Measurements from ENCODE around the gene SLC9A9. TPM values are rescaled to one million over a fixed set of nuclear protein-coding genes. Genes with fewer than 3 reads are reported as not detected.

Gene SLC9A9
- total RNA-seq, 1 experiment from 2014 or later, result 1.5 TPM

- TF ChIP-seq CTCF (IDR thresholded peaks at IDR 0.05; ENCODE audit: unreplicated experiment), result no peak
- CTCF ChIA-PET, result no interaction called here
- Mint-ChIP-seq H3K36me3 (ENCODE audit: insufficient read depth, unreplicated experiment) (no peaks in the 10 kb centered on the region), H3K27me3 (ENCODE audit: unreplicated experiment) (no peaks in the 10 kb centered on the region), H3K4me3 (ENCODE audit: low read depth, unreplicated experiment) (no peak overlapping the region), H3K9me3 (ENCODE audit: low read depth, unreplicated experiment) (no peaks in the 10 kb centered on the region), H3K4me1 (ENCODE audit: low read depth, unreplicated experiment) (no peaks in the 10 kb centered on the region), H3K27ac (ENCODE audit: unreplicated experiment) (no peak overlapping the region)
- no TSS peak for BruUV-seq (replicated peaks)
- intact Hi-C loops (cut with micrococcal nuclease; ENCODE audit: unreplicated experiment), result no loop called here
- DNase-seq, result no peak
Observed at GRCh38 chr3:143531101-143531500, 317.2 kb downstream of the SLC9A9 start.

- H3K4me1 Mint-ChIP-seq (ENCODE audit: low read depth, unreplicated experiment), result no peaks in the 10 kb centered on the region
- no TSS peak for BruUV-seq (replicated peaks)
- no peaks in the 10 kb centered on the region for H3K36me3 Mint-ChIP-seq (ENCODE audit: insufficient read depth, unreplicated experiment)
- TF ChIP-seq CTCF (IDR thresholded peaks at IDR 0.05; ENCODE audit: unreplicated experiment), result no peak
- intact Hi-C loops (cut with micrococcal nuclease; ENCODE audit: unreplicated experiment), result no loop called here
- no peaks in the 10 kb centered on the region for H3K9me3 Mint-ChIP-seq (ENCODE audit: low read depth, unreplicated experiment)
- no peak for DNase-seq
- H3K27ac Mint-ChIP-seq (ENCODE audit: unreplicated experiment), result no peak overlapping the region
- CTCF ChIA-PET, result no interaction called here
- no peak overlapping the region for H3K4me3 Mint-ChIP-seq (ENCODE audit: low read depth, unreplicated experiment)
- no peaks in the 10 kb centered on the region for H3K27me3 Mint-ChIP-seq (ENCODE audit: unreplicated experiment)
Observed at GRCh38 chr3:143529798-143530197, 318.5 kb downstream of the SLC9A9 start.

- H3K27ac Mint-ChIP-seq (ENCODE audit: unreplicated experiment), result no peak overlapping the region
Observed at GRCh38 chr3:143529018-143529478, 319.2 kb downstream of the SLC9A9 start.

GRCh38 chr3:143526011-143526545, 322.2 kb downstream of the SLC9A9 start:
- no peak for DNase-seq
- Mint-ChIP-seq H3K4me3 (ENCODE audit: low read depth, unreplicated experiment) (no peak overlapping the region), H3K27ac (ENCODE audit: unreplicated experiment) (no peak overlapping the region), H3K9me3 (ENCODE audit: low read depth, unreplicated experiment) (peaks cover 4% of the 10 kb centered on the region), H3K36me3 (ENCODE audit: insufficient read depth, unreplicated experiment) (no peaks in the 10 kb centered on the region), H3K4me1 (ENCODE audit: low read depth, unreplicated experiment) (no peaks in the 10 kb centered on the region), H3K27me3 (ENCODE audit: unreplicated experiment) (no peaks in the 10 kb centered on the region)
- CTCF ChIA-PET, result interaction anchor here (0.6 to 1.4 kb wide), 2 partner anchors 17 to 75 kb away, joined by 3 read pairs; no protein-coding TSS in a partner anchor
- intact Hi-C loops (cut with micrococcal nuclease; ENCODE audit: unreplicated experiment), result no loop called here
- BruUV-seq (replicated peaks), result no TSS peak
- no peak for TF ChIP-seq CTCF (IDR thresholded peaks at IDR 0.05; ENCODE audit: unreplicated experiment)

More at GRCh38 chr3:143529018-143529478, 319.2 kb downstream of the SLC9A9 start:
- Mint-ChIP-seq H3K9me3 (ENCODE audit: low read depth, unreplicated experiment) (peaks cover under 1% of the 10 kb centered on the region), H3K4me1 (ENCODE audit: low read depth, unreplicated experiment) (no peaks in the 10 kb centered on the region), H3K27me3 (ENCODE audit: unreplicated experiment) (no peaks in the 10 kb centered on the region), H3K36me3 (ENCODE audit: insufficient read depth, unreplicated experiment) (no peaks in the 10 kb centered on the region), H3K4me3 (ENCODE audit: low read depth, unreplicated experiment) (no peak overlapping the region)
- BruUV-seq (replicated peaks), result no TSS peak
- TF ChIP-seq CTCF (IDR thresholded peaks at IDR 0.05; ENCODE audit: unreplicated experiment), result no peak
- intact Hi-C loops (cut with micrococcal nuclease; ENCODE audit: unreplicated experiment), result no loop called here
- DNase-seq, result no peak
- CTCF ChIA-PET, result no interaction called here

All from Calu3 (cell line).